Prostate gland (tissue), 2 donors: ENCODE measurements around the gene MBOAT2.

Source experiments
- CTCF ChIP-seq, 4 experiments: fragments of 200-600 bp in 2 of 4; fragments of 450-650 bp in 2 of 4; sonication (generic) in 2 of 4; IDR thresholded peaks; 1 replicate in 3 of 4; 2 replicates in 1 of 4; pipeline ENCODE4 v1.5.1; 2016 to 2019; ENCODE audit warnings: antibody characterized with exemption in 4 of 4, mild to moderate bottlenecking in 2 of 4, moderate library complexity in 2 of 4
- POLR2A ChIP-seq: fragments of 450-650 bp; IDR thresholded peaks from one replicate; pipeline ENCODE4 v1.6.1; 2016; ENCODE audit warnings: antibody characterized with exemption, mild to moderate bottlenecking
- POLR2AphosphoS5 ChIP-seq: sonication (generic); formaldehyde crosslinking; IDR thresholded peaks from one replicate; pipeline ENCODE4 v1.6.1; 2017; ENCODE audit warnings: antibody characterized with exemption

- TF ChIP-seq CTCF (IDR thresholded peaks at IDR 0.05), result no peak
- TF ChIP-seq POLR2AphosphoS5, result no peak
- no peak for TF ChIP-seq POLR2A
These were observed 2.9 kb upstream of the MBOAT2 start for GRCh38 chr2:9006368-9006767.
